A549 (cell line): ENCODE results near the gene KRT38.
"Not testable (repeated sequence)": the region's sequence is repeated elsewhere in the genome, so short reads cannot be mapped to it uniquely, and the experiment has no call there.

Experiments used
- CBX8 ChIP-seq: fragments of 200-600 bp; sonication (generic); IDR thresholded peaks from 2 replicates; pipeline ENCODE4 v1.6.1; 2016
- FOXS1 ChIP-seq: fragments of 250-450 bp; sonication (Bioruptor Pico); IDR thresholded peaks from 2 replicates; pipeline ENCODE4 v1.5.0; 2020; ENCODE audit warnings: mild to moderate bottlenecking, moderate library complexity
- HEYL ChIP-seq: fragments of 250-450 bp; sonication (Bioruptor Pico); IDR thresholded peaks from 2 replicates; pipeline ENCODE4 v1.8.0; 2021; ENCODE audit warnings: mild to moderate bottlenecking, moderate library complexity
- RAD21 ChIP-seq, 2 experiments: fragments of >200 bp in 1 of 2; sonication (Bioruptor Twin) in 1 of 2; formaldehyde crosslinking in 1 of 2; IDR thresholded peaks in 1 of 2; conservative IDR thresholded peaks in 1 of 2; 2 replicates in 1 of 2; 3 replicates in 1 of 2; pipeline ENCODE4 v1.6.1; 2012 to 2018; ENCODE audit warnings: inconsistent platforms in 1 of 2
- SMC3 ChIP-seq: fragments of >200 bp; sonication (Bioruptor Twin); formaldehyde crosslinking; IDR thresholded peaks from 3 replicates; pipeline ENCODE4 v1.6.1; 2018; ENCODE audit warnings: inconsistent platforms
- TF ChIP-seq, protein P1 (sequence below): fragments of 200-600 bp; sonication (generic); IDR thresholded peaks from 2 replicates; pipeline ENCODE4 v1.6.1; 2016; ENCODE audit warnings: antibody characterized with exemption, mild to moderate bottlenecking, moderate library complexity
- TF ChIP-seq, protein P2 (sequence below): fragments of >200 bp; sonication (Bioruptor Twin); formaldehyde crosslinking; IDR thresholded peaks from 3 replicates; pipeline ENCODE4 v1.5.1; 2016

- TF ChIP-seq, protein P1, sequence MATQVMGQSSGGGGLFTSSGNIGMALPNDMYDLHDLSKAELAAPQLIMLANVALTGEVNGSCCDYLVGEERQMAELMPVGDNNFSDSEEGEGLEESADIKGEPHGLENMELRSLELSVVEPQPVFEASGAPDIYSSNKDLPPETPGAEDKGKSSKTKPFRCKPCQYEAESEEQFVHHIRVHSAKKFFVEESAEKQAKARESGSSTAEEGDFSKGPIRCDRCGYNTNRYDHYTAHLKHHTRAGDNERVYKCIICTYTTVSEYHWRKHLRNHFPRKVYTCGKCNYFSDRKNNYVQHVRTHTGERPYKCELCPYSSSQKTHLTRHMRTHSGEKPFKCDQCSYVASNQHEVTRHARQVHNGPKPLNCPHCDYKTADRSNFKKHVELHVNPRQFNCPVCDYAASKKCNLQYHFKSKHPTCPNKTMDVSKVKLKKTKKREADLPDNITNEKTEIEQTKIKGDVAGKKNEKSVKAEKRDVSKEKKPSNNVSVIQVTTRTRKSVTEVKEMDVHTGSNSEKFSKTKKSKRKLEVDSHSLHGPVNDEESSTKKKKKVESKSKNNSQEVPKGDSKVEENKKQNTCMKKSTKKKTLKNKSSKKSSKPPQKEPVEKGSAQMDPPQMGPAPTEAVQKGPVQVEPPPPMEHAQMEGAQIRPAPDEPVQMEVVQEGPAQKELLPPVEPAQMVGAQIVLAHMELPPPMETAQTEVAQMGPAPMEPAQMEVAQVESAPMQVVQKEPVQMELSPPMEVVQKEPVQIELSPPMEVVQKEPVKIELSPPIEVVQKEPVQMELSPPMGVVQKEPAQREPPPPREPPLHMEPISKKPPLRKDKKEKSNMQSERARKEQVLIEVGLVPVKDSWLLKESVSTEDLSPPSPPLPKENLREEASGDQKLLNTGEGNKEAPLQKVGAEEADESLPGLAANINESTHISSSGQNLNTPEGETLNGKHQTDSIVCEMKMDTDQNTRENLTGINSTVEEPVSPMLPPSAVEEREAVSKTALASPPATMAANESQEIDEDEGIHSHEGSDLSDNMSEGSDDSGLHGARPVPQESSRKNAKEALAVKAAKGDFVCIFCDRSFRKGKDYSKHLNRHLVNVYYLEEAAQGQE: not testable (repeated sequence)
- TF ChIP-seq RAD21 (conservative IDR thresholded peaks at IDR 0.05 in 1 of 2, IDR thresholded peaks at IDR 0.05 in 1 of 2); CBX8; SMC3; FOXS1; HEYL (CRISPR knock-in tag): not testable (repeated sequence)
- TF ChIP-seq, protein P2, sequence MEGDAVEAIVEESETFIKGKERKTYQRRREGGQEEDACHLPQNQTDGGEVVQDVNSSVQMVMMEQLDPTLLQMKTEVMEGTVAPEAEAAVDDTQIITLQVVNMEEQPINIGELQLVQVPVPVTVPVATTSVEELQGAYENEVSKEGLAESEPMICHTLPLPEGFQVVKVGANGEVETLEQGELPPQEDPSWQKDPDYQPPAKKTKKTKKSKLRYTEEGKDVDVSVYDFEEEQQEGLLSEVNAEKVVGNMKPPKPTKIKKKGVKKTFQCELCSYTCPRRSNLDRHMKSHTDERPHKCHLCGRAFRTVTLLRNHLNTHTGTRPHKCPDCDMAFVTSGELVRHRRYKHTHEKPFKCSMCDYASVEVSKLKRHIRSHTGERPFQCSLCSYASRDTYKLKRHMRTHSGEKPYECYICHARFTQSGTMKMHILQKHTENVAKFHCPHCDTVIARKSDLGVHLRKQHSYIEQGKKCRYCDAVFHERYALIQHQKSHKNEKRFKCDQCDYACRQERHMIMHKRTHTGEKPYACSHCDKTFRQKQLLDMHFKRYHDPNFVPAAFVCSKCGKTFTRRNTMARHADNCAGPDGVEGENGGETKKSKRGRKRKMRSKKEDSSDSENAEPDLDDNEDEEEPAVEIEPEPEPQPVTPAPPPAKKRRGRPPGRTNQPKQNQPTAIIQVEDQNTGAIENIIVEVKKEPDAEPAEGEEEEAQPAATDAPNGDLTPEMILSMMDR: not testable (repeated sequence)
Measured at GRCh38 chr17:41395044-41395443, 45.7 kb downstream of the KRT38 start.
